Esophagus squamous epithelium (tissue), 4 donors: Measurements from ENCODE around the gene FLNB.

Experiments used
- CTCF ChIP-seq, 6 experiments: fragments of 450-650 bp in 4 of 6; fragments of 200-600 bp in 2 of 6; sonication (generic) in 2 of 6; IDR thresholded peaks; one replicate each; pipeline ENCODE4 v1.5.1; 2016 to 2019; ENCODE audit warnings: antibody characterized with exemption in 6 of 6, mild to moderate bottlenecking in 4 of 6, moderate library complexity in 4 of 6
- POLR2A ChIP-seq, 4 donors: fragments of 450-650 bp; IDR thresholded peaks; one replicate each; pipeline ENCODE4 v1.6.1; 2017; ENCODE audit warnings: antibody characterized with exemption in 4 of 4, mild to moderate bottlenecking in 4 of 4, moderate library complexity in 3 of 4

GRCh38 chr3:57977818-57978235 lies 30.4 kb upstream of the FLNB start:
- TF ChIP-seq POLR2A (IDR thresholded peaks at IDR 0.05) (no peak), CTCF (IDR thresholded peaks at IDR 0.05) (no peak)
